Heart left ventricle (tissue), 16 donors: ENCODE results near the gene KEAP1. TPM values are rescaled to one million over a fixed set of nuclear protein-coding genes. Genes with fewer than 3 reads are reported as not detected.
"Not testable (repeated sequence)": the region's sequence is repeated elsewhere in the genome, so short reads cannot be mapped to it uniquely, and the experiment has no call there.

Experiments used
- ATAC-seq, 4 donors: fragments of 200-7000 bp; cut with Tn5 transposase; one replicate each; pipeline ENCODE4 v1.9.1; 2020 to 2022; ENCODE audit warnings: moderate library complexity in 4 of 4, mild to moderate bottlenecking in 3 of 4, moderate number of reproducible peaks in 1 of 4
- DNase-seq, 5 donors: peaks; one replicate each; pipeline ENCODE4 v3.0.0-alpha.2; 2020
- H3K27ac ChIP-seq, 12 donors: fragments of 200-600 bp; sonication (generic) in 4 of 12; one replicate each; pipeline versions ENCODE4 v1.5.0 to v1.8.0; 2016 to 2022; ENCODE audit warnings: mild to moderate bottlenecking in 2 of 12
- H3K27me3 ChIP-seq, 9 donors: fragments of 200-600 bp; sonication (generic) in 2 of 9; one replicate each; pipeline versions ENCODE4 v1.5.1 to v1.8.0; 2016 to 2022; ENCODE audit warnings: mild to moderate bottlenecking in 3 of 9
- H3K36me3 ChIP-seq, 9 donors: fragments of 200-600 bp; sonication (generic) in 2 of 9; one replicate each; pipeline versions ENCODE4 v1.5.0 to v1.8.0; 2018 to 2022; ENCODE audit warnings: mild to moderate bottlenecking in 2 of 9
- H3K4me1 ChIP-seq, 12 donors: fragments of 200-600 bp; sonication (generic) in 4 of 12; one replicate each; pipeline versions ENCODE4 v1.5.0 to v1.8.0; 2016 to 2022; ENCODE audit warnings: mild to moderate bottlenecking in 3 of 12
- H3K4me3 ChIP-seq, 12 donors: fragments of 200-600 bp; sonication (generic) in 4 of 12; one replicate each; pipeline versions ENCODE4 v1.5.0 to v1.8.0; 2017 to 2022; ENCODE audit warnings: mild to moderate bottlenecking in 9 of 12, moderate library complexity in 4 of 12
- H3K9me3 ChIP-seq, 12 donors: fragments of 200-600 bp; sonication (generic) in 4 of 12; one replicate each; pipeline versions ENCODE4 v1.5.0 to v1.8.0; 2016 to 2022; ENCODE audit warnings: mild to moderate bottlenecking in 1 of 12
- POLR2A ChIP-seq, 2 donors: fragments of 450-650 bp; IDR thresholded peaks; one replicate each; pipeline ENCODE4 v1.6.1; 2017; ENCODE audit warnings: antibody characterized with exemption in 2 of 2, mild to moderate bottlenecking in 2 of 2, moderate library complexity in 2 of 2
- WGBS, 4 donors: extraction: QIAGEN DNeasy Blood & Tissue Kit in 2 of 4; methylation state at CpG; one replicate each; pipeline versions ENCODE4 v1.1.5 to v1.1.7; 2013 to 2018; 5-methylcytosine and 5-hydroxymethylcytosine counted together
- intact Hi-C, 10 donors: fragments of 100-400 bp; cut with DNase I; formaldehyde crosslinking; loops; one replicate each; pipeline versions ENCODE4 v1.11.1 to v1.14.2; 2022
- polyA plus RNA-seq, 2 donors: library from polyadenylated mRNA; stranded (reverse); fragments of 200-250 nt; gene quantifications; one replicate each; pipeline ENCODE4 v1.2.3, GENCODE V29; 2013
- total RNA-seq, 9 donors: library from RNA; depleted of rRNA in 2 of 9; stranded (reverse); fragments of >200 nt in 2 of 9; fragmentation: NEBNext Ultra II Directional in 3 of 9; extraction: Animal tissue kit (Norgen Biotek cat#: 25700) in 3 of 9; gene quantifications; one replicate each; pipeline versions ENCODE4 v1.1.0 to v1.2.4, GENCODE V29; 2016 to 2023
- TF ChIP-seq, protein P1 (sequence below), 12 donors: fragments of 200-600 bp; sonication (generic) in 4 of 12; IDR thresholded peaks; one replicate each; pipeline versions ENCODE4 v1.5.0 to v1.8.0; 2018 to 2022; ENCODE audit warnings: antibody characterized with exemption in 12 of 12, mild to moderate bottlenecking in 5 of 12
- donor health status: ischemic (EF 13 %, LVEDD 7.1; RV severe dilation, severe dysfunction).
- donor health status: healthy with polysubstance abuse.
- donor health status: DM: no; HTN: yes; CAD: no.
- donor health status: DM: no; HTN: no; CAD: no.
- donor health status: ischemic (EF 25% LVEDD 6.9; RV normal size, moderate dysfunction).
- donor health status: ischemic (EF 25% LVEDD 5.7; RV mildly dilated, moderate dysfunction).
- donor health status: healthy.
- donor health status: DM: yes; HTN: yes; CAD: no.
- donor health status: ischemic (EF 35%, LVEDD 5.7; RV mildly dilated, moderate dysfunction).
- donor health status: nonischemic (EF 11% LVEDD 7.7; RV severe dilation, severe dysfunction).
- donor health status: DM: yes; HTN: yes; CAD: no.
- donor health status: PGD.
- donor health status: ischemic (EF 29% LVEDD 5.4; RV normal size, mild dysfunction).
- donor health status: nonischemic (EF 23%, LVEDD 6.1; RV moderate dilation, normal function).

The KEAP1 gene
- total and polyA plus RNA-seq, 11 donors = 52.8 to 94.2 (median 67.6) TPM

- intact Hi-C loops = no loop called here
- Histone ChIP-seq H3K36me3 (peaks cover 0 to 50% (median 17%) of the 10 kb centered on the region in 9 donors), H3K27ac (no peak overlapping the region), H3K9me3 (no peaks in the 10 kb centered on the region), H3K4me3 (peak overlapping the region in 9 of 12 donors; percentile 33 to 50 (median 39)), H3K27me3 (no peaks in the 10 kb centered on the region), H3K4me1 (peaks cover 0 to 9% (median 5%) of the 10 kb centered on the region in 12 donors)
- DNase-seq = peak; percentile 92 to 97 (median 95)
- 8 to 11% (median 9%) methylated on average over 35 to 45 of the region's 45 CpGs for WGBS, 4 donors
- TF ChIP-seq, protein P1, sequence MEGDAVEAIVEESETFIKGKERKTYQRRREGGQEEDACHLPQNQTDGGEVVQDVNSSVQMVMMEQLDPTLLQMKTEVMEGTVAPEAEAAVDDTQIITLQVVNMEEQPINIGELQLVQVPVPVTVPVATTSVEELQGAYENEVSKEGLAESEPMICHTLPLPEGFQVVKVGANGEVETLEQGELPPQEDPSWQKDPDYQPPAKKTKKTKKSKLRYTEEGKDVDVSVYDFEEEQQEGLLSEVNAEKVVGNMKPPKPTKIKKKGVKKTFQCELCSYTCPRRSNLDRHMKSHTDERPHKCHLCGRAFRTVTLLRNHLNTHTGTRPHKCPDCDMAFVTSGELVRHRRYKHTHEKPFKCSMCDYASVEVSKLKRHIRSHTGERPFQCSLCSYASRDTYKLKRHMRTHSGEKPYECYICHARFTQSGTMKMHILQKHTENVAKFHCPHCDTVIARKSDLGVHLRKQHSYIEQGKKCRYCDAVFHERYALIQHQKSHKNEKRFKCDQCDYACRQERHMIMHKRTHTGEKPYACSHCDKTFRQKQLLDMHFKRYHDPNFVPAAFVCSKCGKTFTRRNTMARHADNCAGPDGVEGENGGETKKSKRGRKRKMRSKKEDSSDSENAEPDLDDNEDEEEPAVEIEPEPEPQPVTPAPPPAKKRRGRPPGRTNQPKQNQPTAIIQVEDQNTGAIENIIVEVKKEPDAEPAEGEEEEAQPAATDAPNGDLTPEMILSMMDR (IDR thresholded peaks at IDR 0.05) = no peak
- TF ChIP-seq POLR2A (IDR thresholded peaks at IDR 0.05) = no peak
- ATAC-seq = peak; percentile 92 to 98 (median 98)
These were observed 41.9 kb downstream of the KEAP1 start for GRCh38 chr19:10461047-10461949.

DNA sequence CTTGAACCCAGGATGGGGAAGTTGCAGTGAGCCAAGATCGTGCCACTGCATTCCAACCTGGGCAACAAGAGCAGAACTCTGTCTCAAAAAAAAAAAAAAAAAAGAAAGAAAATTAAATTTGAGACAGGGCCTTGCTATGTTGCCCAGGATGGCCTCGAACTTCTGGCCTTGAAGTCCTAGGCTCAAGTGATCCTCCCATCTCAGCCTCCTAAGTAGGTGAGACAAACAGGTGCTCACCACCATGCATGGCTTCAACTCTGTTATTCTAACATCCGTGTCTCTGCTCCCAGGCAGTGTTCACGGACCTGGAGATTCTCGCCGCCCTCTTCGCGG is 42.5 kb downstream of the KEAP1 start:
- peak overlapping the region in 1 of 12 donors; percentile 32 for H3K4me3 ChIP-seq
- WGBS, 4 donors = 33 to 51% (median 39%) methylated on average over 8 of the region's 8 CpGs
- no peak overlapping the region for H3K27ac ChIP-seq
- DNase-seq = no peak
- H3K4me1 ChIP-seq = peaks cover 0 to 9% (median 5%) of the 10 kb centered on the region in 12 donors
- intact Hi-C loops = no loop called here
- H3K9me3 ChIP-seq = no peaks in the 10 kb centered on the region
- H3K36me3 ChIP-seq = peaks cover 0 to 46% (median 14%) of the 10 kb centered on the region in 9 donors
- ATAC-seq = no peak
- TF ChIP-seq, protein P1 (IDR thresholded peaks at IDR 0.05) = no peak
- TF ChIP-seq POLR2A (IDR thresholded peaks at IDR 0.05) = no peak
- no peaks in the 10 kb centered on the region for H3K27me3 ChIP-seq

DNA sequence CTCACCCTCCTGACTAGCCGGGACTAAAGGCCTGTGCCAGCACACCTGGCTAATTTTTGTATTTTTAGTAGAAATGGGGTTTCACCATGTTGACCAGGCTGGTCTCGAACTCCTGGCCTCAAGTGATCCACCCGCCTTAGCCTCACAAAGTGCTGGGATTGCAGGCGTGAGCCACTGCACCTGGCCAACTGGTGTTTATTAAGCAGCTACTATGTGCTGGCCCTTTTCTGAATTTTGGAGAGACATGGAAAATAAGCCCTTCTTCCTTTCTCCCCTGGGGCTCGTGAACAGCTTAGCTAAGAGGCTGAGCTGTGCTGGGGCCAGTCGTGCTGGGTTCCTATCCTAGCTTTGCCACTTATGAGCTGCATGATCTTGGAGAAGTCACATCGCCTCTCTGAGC is 44.4 kb downstream of the KEAP1 start:
- not testable (repeated sequence) for DNase-seq

DNA sequence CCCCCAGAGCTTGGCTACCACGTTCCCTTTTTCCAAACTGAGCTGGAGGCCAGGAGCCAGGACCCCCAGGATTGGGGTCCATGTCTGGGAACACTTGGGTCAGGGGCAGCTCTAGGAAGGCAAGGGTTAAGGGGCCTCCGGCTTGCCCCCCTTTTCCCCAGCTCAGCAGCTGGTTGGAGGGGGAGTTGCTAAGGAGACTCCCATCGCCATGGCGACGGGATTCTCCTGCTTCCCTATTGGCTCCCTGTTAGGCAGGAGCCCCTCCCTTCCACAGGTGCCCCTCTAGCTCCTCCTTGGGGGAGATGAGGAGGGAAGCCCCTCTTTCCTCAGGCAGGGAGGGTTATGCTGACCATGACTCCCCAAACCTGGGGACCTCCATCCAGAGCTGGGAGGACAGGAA is 48.9 kb downstream of the KEAP1 start:
- intact Hi-C loops = no loop called here

More for the DNA sequence above, 44.4 kb downstream of the KEAP1 start:
- peaks cover 0 to 34% (median 2%) of the 10 kb centered on the region in 9 donors for H3K36me3 ChIP-seq
- intact Hi-C loops, ATAC-seq, H3K9me3 ChIP-seq, H3K27ac ChIP-seq, H3K4me1 ChIP-seq, H3K4me3 ChIP-seq, H3K27me3 ChIP-seq: not testable (repeated sequence)
- 92 to 95% (median 94%) methylated on average over 7 of the region's 7 CpGs for WGBS, 4 donors

More for the DNA sequence above, 48.9 kb downstream of the KEAP1 start:
- DNase-seq (no peak), ATAC-seq (no peak)
- H3K27me3 ChIP-seq = no peaks in the 10 kb centered on the region
- H3K4me3 ChIP-seq = no peak overlapping the region
- no peak overlapping the region for H3K27ac ChIP-seq
- H3K9me3 ChIP-seq = no peaks in the 10 kb centered on the region
- WGBS, 4 donors = 27 to 56% (median 45%) methylated on average over 5 of the region's 5 CpGs
- peaks cover 0 to 41% (median 14%) of the 10 kb centered on the region in 9 donors for H3K36me3 ChIP-seq
- TF ChIP-seq POLR2A (IDR thresholded peaks at IDR 0.05) = no peak
- TF ChIP-seq, protein P1 (IDR thresholded peaks at IDR 0.05) = no peak
- no peaks in the 10 kb centered on the region for H3K4me1 ChIP-seq
